Kidney epithelial cell (primary cell): ENCODE data around the gene MIPOL1. TPM values are rescaled to one million over a fixed set of nuclear protein-coding genes. Genes with fewer than 3 reads are reported as not detected.
A peak's percentile ranks its signal among the peaks of the same experiment; 100 is the strongest.

Source experiments
- DNase-seq: peaks from one replicate; pipeline ENCODE4 v3.0.0-alpha.2; 2010; ENCODE audit warnings: low read depth
- H3K27me3 ChIP-seq: 2 replicates; pipeline ENCODE4 v1.6.0; 2011; ENCODE audit warnings: low read length; ENCODE audit not compliant: control insufficient read depth, insufficient read depth
- H3K36me3 ChIP-seq: 2 replicates; pipeline ENCODE4 v1.5.1; 2011; ENCODE audit warnings: low read length; ENCODE audit not compliant: control insufficient read depth, insufficient read depth
- H3K4me3 ChIP-seq: 2 replicates; pipeline ENCODE4 v1.5.1; 2011; ENCODE audit warnings: low read depth, mild to moderate bottlenecking, control low read depth, low read length
- total RNA-seq: library from RNA; depleted of rRNA; stranded (reverse); fragments of >200 nt; gene quantifications from 2 replicates; pipeline ENCODE4 v1.2.3, GENCODE V29; 2015
- TF ChIP-seq, protein P1 (sequence below): IDR thresholded peaks from 2 replicates; pipeline ENCODE4 v1.5.1; 2011; ENCODE audit warnings: mild to moderate bottlenecking, moderate library complexity, low read length, control low read depth, inconsistent platforms; ENCODE audit not compliant: insufficient read depth, poor library complexity, severe bottlenecking

Gene MIPOL1
- total RNA-seq, 1 donor from 2014 or later, result 7.1 TPM

GRCh38 chr14:37196604-37197420 is 925 bp upstream of the MIPOL1 start:
- DNase-seq, result no peak
- Histone ChIP-seq H3K27me3 (no peaks in the 10 kb centered on the region), H3K4me3 (peak overlapping the region; percentile 55), H3K36me3 (no peaks in the 10 kb centered on the region)
- TF ChIP-seq, protein P1, sequence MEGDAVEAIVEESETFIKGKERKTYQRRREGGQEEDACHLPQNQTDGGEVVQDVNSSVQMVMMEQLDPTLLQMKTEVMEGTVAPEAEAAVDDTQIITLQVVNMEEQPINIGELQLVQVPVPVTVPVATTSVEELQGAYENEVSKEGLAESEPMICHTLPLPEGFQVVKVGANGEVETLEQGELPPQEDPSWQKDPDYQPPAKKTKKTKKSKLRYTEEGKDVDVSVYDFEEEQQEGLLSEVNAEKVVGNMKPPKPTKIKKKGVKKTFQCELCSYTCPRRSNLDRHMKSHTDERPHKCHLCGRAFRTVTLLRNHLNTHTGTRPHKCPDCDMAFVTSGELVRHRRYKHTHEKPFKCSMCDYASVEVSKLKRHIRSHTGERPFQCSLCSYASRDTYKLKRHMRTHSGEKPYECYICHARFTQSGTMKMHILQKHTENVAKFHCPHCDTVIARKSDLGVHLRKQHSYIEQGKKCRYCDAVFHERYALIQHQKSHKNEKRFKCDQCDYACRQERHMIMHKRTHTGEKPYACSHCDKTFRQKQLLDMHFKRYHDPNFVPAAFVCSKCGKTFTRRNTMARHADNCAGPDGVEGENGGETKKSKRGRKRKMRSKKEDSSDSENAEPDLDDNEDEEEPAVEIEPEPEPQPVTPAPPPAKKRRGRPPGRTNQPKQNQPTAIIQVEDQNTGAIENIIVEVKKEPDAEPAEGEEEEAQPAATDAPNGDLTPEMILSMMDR, result no peak

DNA sequence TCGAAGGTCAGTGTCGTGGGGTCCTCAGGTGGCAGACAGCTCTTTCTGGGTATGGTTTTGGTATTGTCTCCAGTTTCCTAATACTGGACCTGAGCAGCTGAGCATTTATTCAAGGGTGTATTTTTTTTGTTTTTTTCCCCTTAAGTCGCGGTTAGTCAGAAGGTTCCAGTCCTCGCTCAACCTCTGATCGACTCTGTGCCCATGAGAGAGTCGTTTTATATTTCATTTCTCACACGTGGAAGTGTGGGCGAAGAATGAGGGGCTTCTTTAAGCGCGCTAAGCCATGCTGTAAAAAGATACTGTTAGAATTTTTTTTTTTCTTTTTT is 499 bp downstream of the MIPOL1 start:
- TF ChIP-seq, protein P1, result no peak
- Histone ChIP-seq H3K4me3 (peak overlapping the region; percentile 55), H3K27me3 (no peaks in the 10 kb centered on the region), H3K36me3 (no peaks in the 10 kb centered on the region)
- DNase-seq, result no peak

DNA sequence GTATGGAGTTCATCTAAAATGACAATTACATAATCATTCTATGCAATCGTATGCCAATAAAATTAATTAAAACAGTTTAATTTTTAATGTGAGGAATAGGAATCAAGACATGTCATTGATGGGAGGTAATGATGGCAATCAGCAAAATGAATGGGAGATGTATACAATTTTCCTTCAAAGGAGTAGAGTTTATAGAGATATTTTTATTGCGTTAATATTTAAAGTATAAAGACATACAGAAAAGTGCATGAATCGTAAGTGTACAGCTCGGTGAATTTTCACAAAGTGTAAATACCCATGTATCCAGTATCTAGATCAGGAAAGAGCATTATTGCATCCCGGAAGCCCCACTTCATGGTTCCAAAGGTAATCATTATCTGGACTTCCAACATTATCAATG is 1.2 kb downstream of the MIPOL1 start:
- H3K36me3 ChIP-seq, result no peaks in the 10 kb centered on the region
- no peaks in the 10 kb centered on the region for H3K27me3 ChIP-seq
- TF ChIP-seq, protein P1, result no peak
- no peak overlapping the region for H3K4me3 ChIP-seq
- DNase-seq, result no peak

DNA sequence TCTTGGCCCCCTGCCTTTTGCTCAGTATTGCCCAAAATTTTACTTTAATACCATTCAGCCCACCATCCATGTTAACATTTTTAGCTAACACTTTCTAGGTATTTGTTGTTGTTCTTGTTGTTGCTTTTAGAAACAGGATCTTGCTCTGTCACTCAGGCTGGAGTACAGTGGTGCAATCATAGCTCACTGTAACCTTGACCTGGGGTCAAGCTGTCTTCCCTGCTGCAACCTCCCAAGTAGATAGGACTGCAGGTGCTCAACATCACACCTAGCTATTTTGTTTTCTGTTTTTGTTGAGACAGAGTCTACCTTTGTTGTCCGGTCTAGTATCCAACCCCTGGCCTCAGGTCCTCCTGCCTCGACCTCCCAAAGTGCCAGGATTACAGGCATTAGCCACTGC is 4.0 kb downstream of the MIPOL1 start:
- Histone ChIP-seq H3K27me3 (no peaks in the 10 kb centered on the region), H3K4me3 (no peak overlapping the region), H3K36me3 (no peaks in the 10 kb centered on the region)
- no peak for DNase-seq
- TF ChIP-seq, protein P1, result no peak

- no peaks in the 10 kb centered on the region for H3K36me3 ChIP-seq
- DNase-seq, result no peak
- H3K27me3 ChIP-seq, result no peaks in the 10 kb centered on the region
- H3K4me3 ChIP-seq, result no peak overlapping the region
- TF ChIP-seq, protein P1, result no peak
Observed at GRCh38 chr14:37202265-37202664, 4.5 kb downstream of the MIPOL1 start.

- H3K27me3 ChIP-seq, result no peaks in the 10 kb centered on the region
- H3K36me3 ChIP-seq, result no peaks in the 10 kb centered on the region
- TF ChIP-seq, protein P1, result no peak
- no peak overlapping the region for H3K4me3 ChIP-seq
- no peak for DNase-seq
Observed at GRCh38 chr14:37202812-37203211, 5.1 kb downstream of the MIPOL1 start.
